ENCODE results near the gene CDH23. TPM values are rescaled to one million over a fixed set of nuclear protein-coding genes. Genes with fewer than 3 reads are reported as not detected.

CDH23 gene
- total RNA-seq, 4 donors from 2014 or later = 2.9 to 16.1 (median 5.9) TPM

DNA sequence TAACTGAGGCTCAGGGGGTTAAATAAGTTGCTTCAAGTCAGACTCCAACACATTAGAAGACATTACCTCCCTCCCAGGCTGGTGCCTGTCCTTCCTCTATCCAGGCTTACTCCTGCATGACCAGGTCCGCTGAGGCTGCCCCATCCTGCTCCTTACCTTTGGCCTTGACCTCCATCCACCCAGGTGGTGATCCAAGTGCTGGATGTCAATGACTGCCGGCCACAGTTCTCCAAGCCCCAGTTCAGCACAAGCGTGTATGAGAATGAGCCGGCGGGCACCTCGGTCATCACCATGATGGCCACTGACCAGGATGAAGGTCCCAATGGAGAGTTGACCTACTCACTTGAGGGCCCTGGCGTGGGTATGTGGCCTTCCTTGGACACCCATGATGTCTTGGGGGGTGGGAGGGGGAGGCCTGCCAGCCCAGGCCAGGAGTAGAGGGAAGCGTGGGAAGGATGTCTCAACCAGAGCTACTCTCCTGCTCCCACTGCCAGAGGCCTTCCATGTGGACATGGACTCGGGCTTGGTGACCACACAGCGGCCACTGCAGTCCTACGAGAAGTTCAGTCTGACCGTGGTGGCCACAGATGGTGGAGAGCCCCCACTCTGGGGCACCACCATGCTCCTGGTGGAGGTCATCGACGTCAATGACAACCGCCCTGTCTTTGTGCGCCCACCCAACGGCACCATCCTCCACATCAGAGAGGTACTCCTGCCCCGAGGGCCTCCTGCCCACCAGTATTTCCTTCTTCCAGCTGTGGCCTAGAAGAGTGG is 406.2 kb downstream of the CDH23 start:
- H3K4me3 ChIP-seq = no peak overlapping the region
- 80 to 94% methylated on average over 9 to 17 of the region's 18 CpGs for WGBS, 2 donors (ENCODE audit: low coverage in 1 of 2)
- no peak overlapping the region for H3K27ac ChIP-seq
- H3K4me1 ChIP-seq = peaks cover 0 to 19% (median 0%) of the 10 kb centered on the region in 4 donors
- no peaks in the 10 kb centered on the region for H3K9me3 ChIP-seq
- H3K36me3 ChIP-seq = no peaks in the 10 kb centered on the region
- no peak for DNase-seq
- H3K27me3 ChIP-seq = no peaks in the 10 kb centered on the region
- intact Hi-C loops (cut with DNase I; ENCODE audit: low total_unique reads) = loop anchor here (10.0 kb wide), 1 partner anchor 108 kb away; no protein-coding TSS in a partner anchor
- in situ Hi-C loops (cut with MboI; ENCODE audit: low pct_ligation_motif_present in 1 of 4, low pct_unique_long_range_greater_than_20kb in 1 of 4, low sequenced_read_pairs in 3 of 4) = loop anchor here (25.0 kb wide), 3 partner anchors 91 to 491 kb away; partner anchors contain the start of genes CDH23 (in 3 of the 4), C10orf105 (in 1 of the 4) and SLC29A3 (in 1 of the 4)
- TF ChIP-seq EP300 (IDR thresholded peaks at IDR 0.05; ENCODE audit: low read depth) (no peak), POLR2A (IDR thresholded peaks at IDR 0.05) (no peak), POLR2AphosphoS5 (IDR thresholded peaks at IDR 0.05) (no peak)
- TF ChIP-seq, protein P1, sequence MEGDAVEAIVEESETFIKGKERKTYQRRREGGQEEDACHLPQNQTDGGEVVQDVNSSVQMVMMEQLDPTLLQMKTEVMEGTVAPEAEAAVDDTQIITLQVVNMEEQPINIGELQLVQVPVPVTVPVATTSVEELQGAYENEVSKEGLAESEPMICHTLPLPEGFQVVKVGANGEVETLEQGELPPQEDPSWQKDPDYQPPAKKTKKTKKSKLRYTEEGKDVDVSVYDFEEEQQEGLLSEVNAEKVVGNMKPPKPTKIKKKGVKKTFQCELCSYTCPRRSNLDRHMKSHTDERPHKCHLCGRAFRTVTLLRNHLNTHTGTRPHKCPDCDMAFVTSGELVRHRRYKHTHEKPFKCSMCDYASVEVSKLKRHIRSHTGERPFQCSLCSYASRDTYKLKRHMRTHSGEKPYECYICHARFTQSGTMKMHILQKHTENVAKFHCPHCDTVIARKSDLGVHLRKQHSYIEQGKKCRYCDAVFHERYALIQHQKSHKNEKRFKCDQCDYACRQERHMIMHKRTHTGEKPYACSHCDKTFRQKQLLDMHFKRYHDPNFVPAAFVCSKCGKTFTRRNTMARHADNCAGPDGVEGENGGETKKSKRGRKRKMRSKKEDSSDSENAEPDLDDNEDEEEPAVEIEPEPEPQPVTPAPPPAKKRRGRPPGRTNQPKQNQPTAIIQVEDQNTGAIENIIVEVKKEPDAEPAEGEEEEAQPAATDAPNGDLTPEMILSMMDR (IDR thresholded peaks at IDR 0.05) = no peak

DNA sequence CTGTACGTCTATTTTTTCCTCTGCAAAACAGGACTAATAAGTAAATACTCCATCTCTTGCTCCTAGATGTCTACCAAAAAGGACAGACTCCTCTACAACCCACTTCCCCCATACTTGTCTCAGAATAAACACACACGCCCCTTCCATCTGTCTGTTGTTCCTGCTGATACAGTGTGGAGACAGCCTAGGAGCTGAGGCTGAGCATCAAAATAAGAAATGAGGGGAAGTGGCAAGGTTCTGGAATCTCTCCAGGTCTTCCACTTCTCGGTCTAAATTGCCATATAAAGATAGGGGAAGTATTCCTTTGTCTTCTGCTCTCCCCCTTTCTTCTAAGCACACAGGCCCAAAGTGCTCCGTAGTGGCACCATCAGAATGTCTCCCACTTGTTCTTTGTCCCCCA is 407.4 kb downstream of the CDH23 start:
- no peak overlapping the region for H3K4me3 ChIP-seq
- in situ Hi-C loops (cut with MboI; ENCODE audit: low pct_ligation_motif_present in 1 of 4, low pct_unique_long_range_greater_than_20kb in 1 of 4, low sequenced_read_pairs in 3 of 4) (loop anchor here (25.0 kb wide), 3 partner anchors 92 to 492 kb away; partner anchors contain the start of genes CDH23 (in 3 of the 4), C10orf105 (in 1 of the 4) and SLC29A3 (in 1 of the 4)), intact Hi-C loops (cut with DNase I; ENCODE audit: low total_unique reads) (loop anchor here (10.0 kb wide), 1 partner anchor 109 kb away; no protein-coding TSS in a partner anchor)
- DNase-seq = no peak
- 33 to 43% methylated on average over 3 to 4 of the region's 4 CpGs for WGBS, 2 donors (ENCODE audit: low coverage in 1 of 2)
- no peak overlapping the region for H3K27ac ChIP-seq
- no peaks in the 10 kb centered on the region for H3K27me3 ChIP-seq
- no peaks in the 10 kb centered on the region for H3K36me3 ChIP-seq
- TF ChIP-seq POLR2AphosphoS5 (IDR thresholded peaks at IDR 0.05) (no peak), POLR2A (IDR thresholded peaks at IDR 0.05) (no peak), EP300 (IDR thresholded peaks at IDR 0.05; ENCODE audit: low read depth) (no peak)
- TF ChIP-seq, protein P1 (IDR thresholded peaks at IDR 0.05) = no peak
- H3K9me3 ChIP-seq = no peaks in the 10 kb centered on the region
- peaks cover 0 to 19% (median 0%) of the 10 kb centered on the region in 4 donors for H3K4me1 ChIP-seq

DNA sequence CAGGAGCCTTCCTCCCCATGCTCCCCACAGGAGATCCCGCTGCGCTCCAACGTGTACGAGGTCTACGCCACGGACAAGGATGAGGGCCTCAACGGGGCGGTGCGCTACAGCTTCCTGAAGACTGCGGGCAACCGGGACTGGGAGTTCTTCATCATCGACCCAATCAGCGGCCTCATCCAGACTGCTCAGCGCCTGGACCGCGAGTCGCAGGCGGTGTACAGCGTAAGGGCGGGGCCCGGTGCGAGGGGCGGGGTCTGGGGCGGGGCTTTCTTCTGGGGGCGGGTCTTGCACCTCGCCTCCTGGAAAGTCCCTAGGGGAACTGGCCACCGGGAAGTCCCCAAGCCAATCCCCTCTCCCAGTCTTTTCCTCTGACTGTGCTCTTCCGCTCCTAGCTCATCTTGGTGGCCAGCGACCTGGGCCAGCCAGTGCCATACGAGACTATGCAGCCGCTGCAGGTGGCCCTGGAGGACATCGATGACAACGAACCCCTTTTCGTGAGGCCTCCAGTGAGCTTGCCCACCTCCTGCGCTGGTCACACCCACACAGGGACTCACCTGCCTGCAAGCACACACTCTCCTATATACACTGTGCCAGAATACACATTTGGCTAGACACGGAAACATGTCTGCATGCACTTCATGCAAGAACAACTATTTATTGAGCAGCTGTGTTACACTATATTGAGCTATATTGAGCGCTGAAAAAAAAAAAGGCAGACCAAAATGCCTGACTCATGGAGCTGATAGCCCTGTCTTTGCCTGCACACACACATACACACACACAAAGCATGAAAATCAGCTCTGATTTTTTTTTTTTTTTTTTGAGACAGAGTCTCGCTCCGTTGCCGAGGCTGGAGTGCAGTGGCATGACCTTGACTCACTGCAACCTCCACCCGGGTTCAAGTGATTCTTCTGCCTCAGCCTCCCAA is 409.3 kb downstream of the CDH23 start:
- intact Hi-C loops (cut with DNase I; ENCODE audit: low total_unique reads) (loop anchor here (10.0 kb wide), 1 partner anchor 111 kb away; no protein-coding TSS in a partner anchor), in situ Hi-C loops (cut with MboI; ENCODE audit: low pct_ligation_motif_present in 1 of 4, low pct_unique_long_range_greater_than_20kb in 1 of 4, low sequenced_read_pairs in 3 of 4) (loop anchor here (25.0 kb wide), 3 partner anchors 94 to 494 kb away; partner anchors contain the start of genes CDH23 (in 3 of the 4), C10orf105 (in 1 of the 4) and SLC29A3 (in 1 of the 4))
- Histone ChIP-seq H3K27me3 (no peaks in the 10 kb centered on the region), H3K4me1 (peaks cover 0 to 13% (median 0%) of the 10 kb centered on the region in 4 donors), H3K27ac (peak overlapping the region in 2 of 4 donors; percentile 1 to 25), H3K4me3 (no peak overlapping the region), H3K36me3 (no peaks in the 10 kb centered on the region), H3K9me3 (no peaks in the 10 kb centered on the region)
- peak; percentile 14 for TF ChIP-seq POLR2A (IDR thresholded peaks at IDR 0.05)
- no peak for TF ChIP-seq EP300 (IDR thresholded peaks at IDR 0.05; ENCODE audit: low read depth)
- DNase-seq = peak; percentile 64
- 63 to 67% methylated on average over 1 to 24 of the region's 41 CpGs for WGBS, 2 donors (ENCODE audit: low coverage in 1 of 2)

DNA sequence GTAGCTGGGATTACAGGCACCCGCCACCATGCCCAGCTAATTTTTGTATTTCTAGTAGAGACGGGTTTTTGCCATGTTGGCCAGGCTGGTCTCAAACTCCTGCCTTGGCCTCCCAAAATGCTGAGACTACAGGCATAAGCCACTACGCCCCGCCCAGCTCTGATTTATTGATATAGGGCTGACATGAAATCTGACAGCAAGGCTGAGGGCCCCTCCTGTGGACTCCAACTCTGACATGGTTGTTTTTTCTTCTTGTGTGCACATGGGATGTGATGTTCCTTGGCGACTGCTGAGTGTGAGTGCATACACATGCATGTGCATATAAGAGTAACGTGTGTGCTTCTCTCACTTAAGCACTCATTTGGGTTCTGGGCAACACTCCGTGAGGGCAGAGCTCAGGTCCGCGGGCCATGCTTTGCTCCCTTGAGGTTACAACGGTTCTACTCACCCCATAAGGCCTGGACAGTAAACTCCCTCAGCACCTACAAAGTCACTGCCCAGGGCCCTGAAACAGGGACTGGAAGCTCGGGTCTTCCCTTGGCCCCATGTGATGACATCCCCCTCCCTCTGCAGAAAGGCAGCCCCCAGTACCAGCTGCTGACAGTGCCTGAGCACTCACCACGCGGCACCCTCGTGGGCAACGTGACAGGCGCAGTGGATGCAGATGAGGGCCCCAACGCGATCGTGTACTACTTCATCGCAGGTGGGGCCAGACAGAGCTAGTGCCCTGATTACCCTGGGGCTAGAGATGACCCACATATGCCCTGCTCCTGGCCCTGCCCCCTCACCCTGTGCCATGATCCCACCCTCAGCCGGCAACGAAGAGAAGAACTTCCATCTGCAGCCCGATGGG is 410.2 kb downstream of the CDH23 start:
- Histone ChIP-seq H3K27me3 (no peaks in the 10 kb centered on the region), H3K4me1 (peaks cover 0 to 16% (median 0%) of the 10 kb centered on the region in 4 donors), H3K4me3 (no peak overlapping the region), H3K36me3 (no peaks in the 10 kb centered on the region), H3K27ac (no peak overlapping the region), H3K9me3 (no peaks in the 10 kb centered on the region)
- TF ChIP-seq, protein P1 (IDR thresholded peaks at IDR 0.05) = no peak
- TF ChIP-seq EP300 (IDR thresholded peaks at IDR 0.05; ENCODE audit: low read depth) (no peak), POLR2A (IDR thresholded peaks at IDR 0.05) (no peak), POLR2AphosphoS5 (IDR thresholded peaks at IDR 0.05) (no peak)
- WGBS, 2 donors (ENCODE audit: low coverage in 1 of 2) = 86% methylated on average over 23 of the region's 23 CpGs; no CpG with 5 or more reads in 1 of the 2 donors
- intact Hi-C loops (cut with DNase I; ENCODE audit: low total_unique reads) (loop anchor here (10.0 kb wide), 1 partner anchor 112 kb away; no protein-coding TSS in a partner anchor), in situ Hi-C loops (cut with MboI; ENCODE audit: low pct_ligation_motif_present in 1 of 4, low pct_unique_long_range_greater_than_20kb in 1 of 4, low sequenced_read_pairs in 3 of 4) (loop anchor here (25.0 kb wide), 3 partner anchors 95 to 495 kb away; partner anchors contain the start of genes CDH23 (in 3 of the 4), C10orf105 (in 1 of the 4) and SLC29A3 (in 1 of the 4))
- DNase-seq = no peak

Data from transverse colon (tissue), 4 donors.